Stimulated activated CD4-positive, alpha-beta T cell treated with anti-CD3 and anti-CD28 coated beads, Interleukin-4, amount 100 ng/mL, for 4 hours (primary cell): Measurements from ENCODE around the gene AGBL1.

Experiments used
- DNase-seq, 2 experiments: peaks; one replicate each; pipeline ENCODE4 v3.0.0-alpha.2; 2020

Gene AGBL1

DNA sequence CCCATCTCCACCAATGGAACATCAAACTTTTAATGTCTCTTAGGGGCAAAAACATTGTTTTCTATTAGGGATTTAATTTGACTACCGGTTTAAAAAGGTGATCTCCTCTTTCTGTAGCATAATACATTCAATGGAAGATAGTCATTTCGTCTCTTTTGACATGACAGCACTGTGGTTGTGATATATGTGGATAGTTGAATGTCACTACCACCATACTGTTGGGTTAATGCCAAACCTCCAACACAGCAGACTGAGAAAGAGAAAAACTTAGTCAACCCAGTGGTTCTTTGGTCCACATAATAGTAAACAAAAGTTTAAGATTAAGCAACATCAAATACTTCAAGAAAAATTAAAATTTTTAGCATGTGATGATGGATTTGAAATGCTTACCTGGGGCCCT lies 530.4 kb downstream of the AGBL1 start:
- no peak for DNase-seq

DNA sequence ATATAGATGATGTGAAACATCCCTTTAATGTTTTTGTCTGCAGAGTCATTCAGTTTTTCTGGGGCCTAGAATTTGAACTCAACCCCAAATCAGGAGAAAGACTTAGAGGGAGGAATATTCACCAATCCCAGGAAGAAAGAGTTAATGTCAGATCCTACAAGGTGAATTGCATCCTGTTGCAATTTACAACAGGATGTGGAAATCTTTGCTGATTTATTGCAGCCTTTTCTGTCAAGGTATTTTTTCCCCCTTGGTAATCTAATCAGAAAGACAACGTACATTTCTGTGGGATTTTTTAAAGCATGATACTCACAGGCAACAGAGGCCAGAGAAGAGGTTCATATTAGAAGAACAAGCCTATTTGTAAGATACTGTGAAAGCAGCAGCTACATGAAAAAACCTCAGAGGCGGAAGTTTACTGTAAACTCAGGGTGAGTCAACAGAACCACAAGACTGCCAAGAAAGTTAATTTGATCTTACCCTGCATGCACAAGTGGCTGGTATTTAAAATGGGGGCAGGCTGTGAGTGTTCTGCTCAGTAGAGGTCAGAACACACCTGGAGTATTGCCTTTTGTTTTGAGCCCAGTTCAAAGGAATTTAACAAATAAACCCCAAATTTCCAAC lies 531.9 kb downstream of the AGBL1 start:
- DNase-seq: peak in 1 of 2 experiments; percentile 4

DNA sequence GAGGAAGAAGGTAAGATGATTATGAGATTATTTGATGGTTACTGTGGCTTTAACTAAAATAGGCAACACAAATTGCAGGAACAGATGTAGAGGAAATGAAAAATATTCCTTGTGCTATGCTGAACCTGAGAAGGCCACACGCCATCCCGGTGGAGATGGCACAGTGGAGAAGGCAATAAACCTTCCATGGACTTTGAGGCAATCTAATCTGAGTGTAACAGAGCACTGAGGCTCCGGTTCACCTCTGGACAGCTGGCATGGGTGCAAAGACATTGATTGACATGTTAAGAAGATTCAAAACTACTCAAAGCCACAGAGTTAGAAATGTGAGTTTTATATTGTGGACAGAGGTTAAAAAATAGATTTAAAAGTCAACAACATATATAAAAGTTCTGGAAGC lies 535.7 kb downstream of the AGBL1 start:
- no peak for DNase-seq

DNA sequence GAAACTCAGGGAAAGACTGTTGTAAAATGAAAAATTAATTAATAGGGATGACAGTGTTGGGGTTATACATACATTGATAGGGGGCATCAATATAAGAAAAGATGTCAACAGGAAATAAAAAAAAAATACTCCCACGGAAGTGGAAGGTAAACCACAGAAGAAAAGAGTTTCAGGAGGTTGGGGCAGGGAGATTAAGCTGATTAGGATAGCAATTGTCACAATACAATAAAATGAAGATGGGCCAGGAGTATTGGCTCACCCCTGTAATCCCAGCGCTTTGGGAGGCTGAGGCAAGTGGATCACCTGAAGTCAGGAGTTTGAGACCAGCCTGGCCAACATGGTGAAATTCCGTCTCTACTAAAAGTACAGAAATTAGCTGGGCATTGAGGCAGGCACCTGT lies 536.1 kb downstream of the AGBL1 start:
- DNase-seq: no peak

- DNase-seq: no peak
Observed at GRCh38 chr15:86616771-86617170, 537.1 kb downstream of the AGBL1 start.

DNA sequence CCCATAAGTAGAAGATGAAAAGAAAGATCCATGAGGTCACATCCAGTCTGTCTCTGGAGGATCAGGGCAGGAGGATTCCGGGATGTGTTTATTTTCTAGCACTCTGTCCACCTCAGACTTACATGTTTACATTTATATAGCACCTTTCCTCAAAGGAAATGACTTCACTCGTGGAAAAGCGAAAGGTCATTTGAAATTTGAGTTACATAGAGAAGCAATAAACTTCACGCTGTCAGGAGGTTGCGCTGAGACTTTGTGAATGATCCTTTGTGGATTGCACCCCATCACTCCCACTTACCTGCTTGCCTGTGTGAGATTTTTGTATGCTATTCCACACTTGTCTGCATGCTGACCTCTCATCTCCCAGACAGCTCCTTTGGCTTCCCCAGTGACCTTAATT lies 540.5 kb downstream of the AGBL1 start:
- DNase-seq: no peak

- no peak for DNase-seq
Observed at GRCh38 chr15:86620641-86621349, 541.1 kb downstream of the AGBL1 start.

GRCh38 chr15:86623236-86623635 lies 543.6 kb downstream of the AGBL1 start:
- no peak for DNase-seq

- DNase-seq: peak; percentile 65 to 74
Observed at GRCh38 chr15:86624261-86625036, 544.8 kb downstream of the AGBL1 start.

GRCh38 chr15:86629409-86630356 lies 550.0 kb downstream of the AGBL1 start:
- DNase-seq: no peak

GRCh38 chr15:86630946-86631345 lies 551.3 kb downstream of the AGBL1 start:
- no peak for DNase-seq

DNA sequence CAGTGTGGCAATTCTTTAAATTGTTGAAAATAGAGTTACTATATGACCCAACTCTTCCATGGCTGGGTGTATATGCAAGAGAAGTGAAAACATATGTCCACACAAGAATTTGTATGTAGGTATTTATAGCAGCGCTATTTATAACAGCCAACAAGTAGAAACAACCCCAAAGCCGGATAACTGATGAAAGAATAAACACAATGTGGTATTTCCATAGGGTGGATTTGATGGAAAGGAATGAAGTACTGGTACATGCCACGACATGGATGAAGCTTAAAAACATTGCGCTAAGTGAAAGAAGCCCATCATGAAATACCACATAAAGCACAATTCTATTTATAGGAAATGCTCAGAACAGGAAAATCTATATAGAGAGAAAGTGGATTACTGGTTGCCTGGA lies 554.5 kb downstream of the AGBL1 start:
- DNase-seq: no peak

DNA sequence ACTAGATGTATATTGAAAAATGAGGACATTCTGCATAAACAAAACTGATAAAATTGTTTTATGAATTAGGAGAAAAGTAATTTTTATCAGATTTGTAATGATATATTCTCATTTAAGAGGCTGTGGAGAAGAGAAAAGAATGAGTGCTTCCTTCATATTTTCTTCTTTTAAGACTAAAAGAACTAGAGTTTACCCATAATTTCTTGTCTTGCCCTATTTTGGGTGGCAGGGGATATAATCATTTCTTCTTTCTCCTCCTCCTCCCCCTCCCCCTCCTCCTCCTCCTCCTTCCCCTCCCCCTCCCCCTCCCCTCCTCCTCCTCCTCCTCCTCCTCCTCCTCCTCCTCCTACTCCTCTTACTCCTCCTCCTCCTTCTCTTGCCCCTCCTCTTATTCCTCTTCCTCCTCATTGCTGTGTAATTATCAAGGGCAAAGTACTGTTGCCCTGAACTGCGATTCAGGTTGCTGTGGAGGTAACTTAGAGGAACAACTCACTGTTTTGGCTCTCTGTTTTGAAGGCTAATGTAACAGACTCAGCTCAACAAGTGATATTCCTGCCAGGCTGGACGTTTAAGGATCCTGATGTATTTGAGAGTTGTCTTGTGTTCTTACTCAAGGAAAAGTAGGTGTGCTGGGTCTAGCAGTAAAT lies 555.4 kb downstream of the AGBL1 start:
- DNase-seq: no peak

DNA sequence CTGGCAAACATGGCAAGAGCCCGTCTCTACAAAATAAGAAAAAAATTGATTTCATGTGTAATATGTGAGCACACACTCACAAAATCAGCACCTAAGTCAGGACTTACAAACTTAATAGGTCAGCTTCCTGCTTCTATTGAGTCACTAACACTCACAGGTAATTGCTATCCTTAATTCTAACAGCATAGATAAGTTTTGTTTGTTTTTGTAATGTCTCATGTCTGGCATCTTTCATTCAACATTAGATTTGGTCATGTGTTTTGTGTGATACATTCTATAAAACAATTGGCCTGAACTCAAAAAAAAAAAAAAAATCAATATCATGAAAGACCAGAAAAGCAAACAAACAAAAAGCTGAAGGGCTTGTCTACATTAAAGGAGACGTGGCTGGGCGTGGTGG lies 564.7 kb downstream of the AGBL1 start:
- no peak for DNase-seq

DNA sequence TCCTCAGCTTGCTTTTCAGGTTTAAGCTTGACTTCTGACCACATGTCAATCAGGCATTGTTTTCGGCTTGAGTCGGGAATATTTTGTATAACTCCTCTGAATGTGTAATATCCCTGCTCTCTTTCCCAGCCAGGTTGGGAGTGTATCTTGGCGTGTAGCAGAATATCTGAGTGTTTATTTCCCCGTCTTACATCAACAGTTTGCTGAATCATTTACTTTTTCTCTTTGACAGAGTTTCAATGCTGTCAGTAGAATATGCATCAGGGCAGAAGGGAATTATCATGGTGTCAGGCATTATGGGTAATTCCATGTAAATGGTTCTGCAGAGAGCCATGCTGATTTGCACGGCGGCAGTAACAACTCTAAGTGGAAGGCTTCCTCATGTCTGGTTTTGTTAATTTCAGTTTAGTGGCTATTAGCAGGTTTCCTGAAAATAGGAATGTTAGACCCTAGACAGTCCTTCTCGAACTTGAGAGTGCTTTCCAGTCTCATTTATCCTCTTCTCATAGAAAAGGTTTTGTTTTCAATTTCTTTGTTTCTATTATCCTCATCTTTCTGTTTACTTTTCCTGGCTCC lies 566.3 kb downstream of the AGBL1 start:
- DNase-seq: no peak

DNA sequence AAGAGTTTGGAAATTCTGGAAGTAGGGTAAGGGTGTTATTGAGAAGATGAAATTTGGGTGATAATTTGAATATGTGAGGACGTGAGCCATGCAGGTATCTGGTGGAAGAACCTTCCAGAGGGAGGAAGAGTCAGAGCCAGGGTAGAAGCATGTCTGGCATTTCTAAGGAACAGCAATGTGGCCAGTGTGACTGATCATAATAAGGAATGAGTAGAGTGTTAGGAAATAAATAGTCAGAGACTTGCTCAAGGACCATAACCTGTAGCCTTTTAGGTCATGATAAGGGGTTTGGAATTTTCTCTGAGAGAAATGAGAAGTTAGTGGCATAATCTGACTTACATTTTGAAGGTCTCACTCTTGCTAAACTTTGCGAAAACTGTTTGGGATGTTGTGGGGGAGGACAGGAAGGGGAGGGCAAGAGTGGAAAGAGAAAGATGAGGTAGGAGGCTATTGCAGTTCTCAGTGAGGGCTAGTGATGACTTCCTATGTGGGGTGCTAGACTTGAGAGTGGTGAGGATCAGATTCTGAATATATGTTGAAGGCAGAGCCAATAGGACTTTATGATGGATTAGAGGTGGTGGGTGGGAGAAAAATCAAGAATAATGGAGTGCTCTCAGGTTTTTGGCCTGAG lies 568.3 kb downstream of the AGBL1 start:
- no peak for DNase-seq

DNA sequence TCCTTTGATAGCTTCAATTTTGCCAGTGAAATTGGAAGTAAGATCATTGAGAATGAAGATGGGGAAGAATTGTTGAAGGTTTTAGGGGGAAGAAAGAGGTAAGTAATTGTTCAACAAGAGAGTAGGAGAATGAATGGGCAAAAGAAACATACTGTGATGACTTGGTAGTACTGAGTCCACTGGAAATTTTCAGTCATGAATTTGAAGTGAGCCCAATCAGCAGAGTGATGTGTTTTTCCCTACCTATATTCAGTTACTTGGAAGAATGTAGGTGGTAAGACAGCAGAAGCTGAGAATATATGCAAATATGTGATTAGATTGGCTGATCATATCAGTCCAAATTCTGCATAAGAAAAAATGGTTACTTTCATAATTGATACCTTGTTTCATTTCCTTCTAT lies 569.6 kb downstream of the AGBL1 start:
- no peak for DNase-seq

DNA sequence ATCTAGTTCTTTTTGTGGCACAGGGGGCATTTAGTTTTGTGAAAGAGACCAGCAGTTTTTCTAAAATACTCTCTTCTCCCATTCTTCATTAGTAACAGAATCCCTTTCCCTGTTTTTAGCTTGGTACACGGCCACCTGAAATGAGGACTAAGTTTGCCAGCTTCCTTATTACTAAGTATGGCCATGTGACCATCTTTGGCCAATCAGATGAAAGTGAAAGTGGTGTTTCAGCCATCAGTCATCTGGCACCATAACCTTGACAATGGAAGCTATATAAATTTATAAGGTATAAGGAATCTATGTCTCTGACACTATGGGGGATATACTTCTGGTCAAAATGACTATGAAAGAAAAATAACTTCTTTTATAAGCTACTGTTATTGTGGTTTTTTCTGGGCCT lies 570.4 kb downstream of the AGBL1 start:
- no peak for DNase-seq

GRCh38 chr15:86653344-86654197 lies 573.9 kb downstream of the AGBL1 start:
- DNase-seq: no peak

DNA sequence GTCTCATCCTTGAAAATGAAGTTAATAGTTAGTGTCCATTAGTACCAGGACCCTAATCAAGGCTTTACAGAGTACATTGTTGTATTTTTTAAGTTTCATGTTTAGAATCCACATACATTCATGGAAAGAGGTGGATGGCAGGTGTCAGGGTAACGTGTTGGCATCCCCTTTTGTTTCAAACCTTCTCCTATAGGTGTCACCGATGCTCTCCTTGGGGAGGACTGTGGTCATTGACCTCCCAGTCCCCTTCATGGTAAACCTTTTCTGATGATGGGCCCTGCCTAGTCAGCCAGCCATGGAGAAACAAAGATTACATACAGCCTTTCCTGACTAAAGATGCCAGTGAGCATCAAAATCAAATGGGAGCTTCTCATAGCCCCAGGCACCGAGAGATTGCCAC lies 574.8 kb downstream of the AGBL1 start:
- DNase-seq: no peak

- DNase-seq: no peak
Observed at GRCh38 chr15:86657305-86657704, 577.6 kb downstream of the AGBL1 start.
